ENCODE measurements around the gene TGFBR2. TPM values are rescaled to one million over a fixed set of nuclear protein-coding genes. Genes with fewer than 3 reads are reported as not detected.

The TGFBR2 gene
- total RNA-seq, 2 donors from 2014 or later, result 53.0 to 69.6 TPM

DNA sequence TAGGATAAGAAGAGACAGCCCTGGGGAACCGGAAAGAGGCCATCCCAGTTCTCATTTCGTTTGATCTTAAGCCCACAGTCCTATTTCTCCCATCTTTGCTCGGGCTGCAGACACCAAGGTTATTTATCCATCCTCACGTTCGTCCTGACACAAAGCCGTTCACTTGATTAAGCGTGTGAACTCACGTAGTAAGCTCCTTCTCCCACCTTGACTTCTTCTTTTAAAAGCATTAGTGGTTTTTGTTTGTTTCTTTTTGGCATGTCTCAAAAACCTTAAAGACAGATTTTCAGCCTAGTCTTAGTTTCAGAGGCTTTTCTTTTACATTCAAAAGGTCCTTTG, 70.9 kb downstream of the TGFBR2 start:
- Histone ChIP-seq H3K9me3 (no peaks in the 10 kb centered on the region), H3K36me3 (no peaks in the 10 kb centered on the region), H3K4me1 (replicated peaks) (no peaks in the 10 kb centered on the region), H3K27me3 (replicated peaks; ENCODE audit: insufficient read depth) (no peaks in the 10 kb centered on the region), H3K4me3 (no peak overlapping the region), H3K27ac (no peak overlapping the region)
- no peak for DNase-seq (ENCODE audit: low spot score)
- 59% methylated on average over 8 of the region's 8 CpGs for WGBS
- intact Hi-C loops (cut with DNase I), result no loop called here
- no peak for TF ChIP-seq POLR2AphosphoS5 (IDR thresholded peaks at IDR 0.05)
- no peak for TF ChIP-seq CTCF (IDR thresholded peaks at IDR 0.05)

DNA sequence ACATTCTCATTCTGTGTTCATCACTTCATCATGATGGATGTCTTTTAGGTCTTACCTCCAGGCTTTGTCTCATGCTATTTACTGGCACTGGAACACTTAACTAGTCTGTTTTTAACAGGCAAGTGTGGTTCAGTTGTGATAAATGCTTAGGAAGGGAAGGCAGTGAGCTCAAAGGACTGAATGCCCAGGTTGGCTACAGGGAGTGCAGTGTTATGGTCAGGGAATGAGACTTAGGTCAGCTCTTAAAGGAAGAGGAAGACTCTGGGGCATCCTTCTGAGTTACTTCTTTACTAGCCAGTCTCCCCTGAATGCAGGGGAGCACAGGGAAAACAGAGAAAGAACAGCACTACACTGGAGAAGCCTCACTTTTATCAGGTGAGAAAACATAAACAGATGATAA, 72.6 kb downstream of the TGFBR2 start:
- no peak overlapping the region for H3K4me3 ChIP-seq
- intact Hi-C loops (cut with DNase I), result no loop called here
- no peak overlapping the region for H3K27ac ChIP-seq
- no peak for DNase-seq (ENCODE audit: low spot score)
- no peaks in the 10 kb centered on the region for H3K36me3 ChIP-seq
- H3K4me1 ChIP-seq (replicated peaks), result no peaks in the 10 kb centered on the region
- no peak for TF ChIP-seq POLR2A (IDR thresholded peaks at IDR 0.05)
- no peak for TF ChIP-seq POLR2AphosphoS5 (IDR thresholded peaks at IDR 0.05)
- no peak for TF ChIP-seq CTCF (IDR thresholded peaks at IDR 0.05)
- no peaks in the 10 kb centered on the region for H3K27me3 ChIP-seq (replicated peaks; ENCODE audit: insufficient read depth)
- no peaks in the 10 kb centered on the region for H3K9me3 ChIP-seq

DNA sequence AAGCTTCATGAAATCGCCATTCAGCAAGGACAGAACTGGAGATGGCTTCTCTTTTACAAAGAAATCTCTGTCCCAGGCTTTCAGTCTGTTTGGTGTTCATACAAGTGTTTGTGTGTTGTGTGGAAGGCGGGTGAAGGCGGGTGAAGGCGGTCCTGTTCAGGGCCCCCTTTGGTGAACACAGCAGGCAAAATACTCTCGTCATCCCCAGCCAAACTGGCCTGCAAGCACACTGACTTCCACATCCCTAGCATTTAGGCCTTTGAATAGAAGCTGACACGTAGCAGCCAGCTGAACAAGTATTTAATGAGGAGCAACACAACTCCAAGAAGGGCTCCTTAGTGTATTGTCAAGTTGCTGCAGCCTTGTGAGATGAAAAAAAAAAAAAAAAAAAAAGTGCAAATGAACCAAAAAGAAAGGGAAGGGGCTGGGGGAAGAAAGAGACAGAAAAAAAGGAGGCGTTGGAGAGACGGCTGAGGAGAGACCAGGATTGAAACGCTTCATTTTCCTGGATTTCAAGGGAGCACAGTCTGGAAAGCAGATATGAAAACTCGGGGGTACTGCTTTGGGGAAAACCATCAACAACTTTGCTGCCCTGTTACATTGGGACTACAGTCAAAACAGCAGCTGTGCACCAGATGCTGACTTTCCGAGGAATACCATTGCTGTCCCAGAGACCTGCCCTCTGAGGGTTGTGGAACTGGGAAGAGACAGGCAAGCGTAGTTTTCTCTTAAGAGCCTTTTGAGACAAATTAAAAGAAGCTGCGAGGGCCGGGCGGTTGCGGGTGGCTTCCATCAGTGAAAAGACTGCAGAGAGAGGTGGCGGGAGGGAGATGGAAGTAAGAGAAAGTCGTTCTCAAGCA, 74.6 kb downstream of the TGFBR2 start:
- TF ChIP-seq CTCF (IDR thresholded peaks at IDR 0.05) (no peak), POLR2A (IDR thresholded peaks at IDR 0.05) (no peak), POLR2AphosphoS5 (IDR thresholded peaks at IDR 0.05) (no peak)
- no peaks in the 10 kb centered on the region for H3K4me1 ChIP-seq (replicated peaks)
- H3K27me3 ChIP-seq (replicated peaks; ENCODE audit: insufficient read depth), result no peaks in the 10 kb centered on the region
- H3K9me3 ChIP-seq, result no peaks in the 10 kb centered on the region
- WGBS, result 70% methylated on average over 18 of the region's 18 CpGs
- no peak for DNase-seq (ENCODE audit: low spot score)
- no peak overlapping the region for H3K4me3 ChIP-seq
- no peaks in the 10 kb centered on the region for H3K36me3 ChIP-seq
- intact Hi-C loops (cut with DNase I), result loop anchor here (5.0 kb wide), 1 partner anchor 239 kb away; no protein-coding TSS in a partner anchor
- peak overlapping the region in 1 of 2 donors; percentile 40 for H3K27ac ChIP-seq

GRCh38 chr3:30681649-30682211, 75.3 kb downstream of the TGFBR2 start:
- no peaks in the 10 kb centered on the region for H3K36me3 ChIP-seq
- H3K27ac ChIP-seq, result peak overlapping the region in 1 of 2 donors; percentile 40
- TF ChIP-seq POLR2A (IDR thresholded peaks at IDR 0.05), result no peak
- peak; percentile 9 for TF ChIP-seq POLR2AphosphoS5 (IDR thresholded peaks at IDR 0.05)
- no peak for TF ChIP-seq CTCF (IDR thresholded peaks at IDR 0.05)
- WGBS, result 48% methylated on average over 6 of the region's 6 CpGs
- no peak for DNase-seq (ENCODE audit: low spot score)
- H3K9me3 ChIP-seq, result no peaks in the 10 kb centered on the region
- H3K4me1 ChIP-seq (replicated peaks), result no peaks in the 10 kb centered on the region
- intact Hi-C loops (cut with DNase I), result loop anchor here (5.0 kb wide), 1 partner anchor 239 kb away; no protein-coding TSS in a partner anchor
- H3K4me3 ChIP-seq, result no peak overlapping the region
- no peaks in the 10 kb centered on the region for H3K27me3 ChIP-seq (replicated peaks; ENCODE audit: insufficient read depth)

Data from prostate gland (tissue), 2 donors.